Adrenal gland (tissue), 5 donors: ENCODE results near the gene MTNR1A.

Source experiments
- CTCF ChIP-seq, 6 experiments: fragments of 450-650 bp in 4 of 6; fragments of 200-600 bp in 2 of 6; sonication (generic) in 1 of 6; IDR thresholded peaks; 1 replicate in 5 of 6; 2 replicates in 1 of 6; pipeline versions ENCODE4 v1.5.1 to v1.8.0; 2016 to 2021; ENCODE audit warnings: antibody characterized with exemption in 6 of 6, mild to moderate bottlenecking in 2 of 6, moderate library complexity in 1 of 6
- POLR2A ChIP-seq, 2 donors: fragments of 450-650 bp; IDR thresholded peaks; one replicate each; pipeline ENCODE4 v1.6.1; 2017; ENCODE audit warnings: antibody characterized with exemption in 2 of 2, mild to moderate bottlenecking in 2 of 2, moderate library complexity in 1 of 2
- donor health status: DM: no; HTN: no; CAD: no.

GRCh38 chr4:186587416-186588018 is 32.1 kb upstream of the MTNR1A start:
- TF ChIP-seq CTCF (IDR thresholded peaks at IDR 0.05) (peak; percentile 65 to 96 (median 75)), POLR2A (IDR thresholded peaks at IDR 0.05) (no peak)
